Suppressor macrophage treated with lipopolysaccharide for 1 hour (primary cell): ENCODE results near the gene CD2.

Source experiments
- DNase-seq, 3 donors: peaks; one replicate each; pipeline ENCODE4 v3.0.0-alpha.2; 2020 to 2022

CD2 gene

GRCh38 chr1:116754198-116754977 lies at the start of gene CD2:
Gene CD2, plus strand, starts transcription at chr1:116754430. Its CDS starts 63 bp downstream, at chr1:116754493.
- peak; percentile 31 to 42 (median 36) for DNase-seq

DNA sequence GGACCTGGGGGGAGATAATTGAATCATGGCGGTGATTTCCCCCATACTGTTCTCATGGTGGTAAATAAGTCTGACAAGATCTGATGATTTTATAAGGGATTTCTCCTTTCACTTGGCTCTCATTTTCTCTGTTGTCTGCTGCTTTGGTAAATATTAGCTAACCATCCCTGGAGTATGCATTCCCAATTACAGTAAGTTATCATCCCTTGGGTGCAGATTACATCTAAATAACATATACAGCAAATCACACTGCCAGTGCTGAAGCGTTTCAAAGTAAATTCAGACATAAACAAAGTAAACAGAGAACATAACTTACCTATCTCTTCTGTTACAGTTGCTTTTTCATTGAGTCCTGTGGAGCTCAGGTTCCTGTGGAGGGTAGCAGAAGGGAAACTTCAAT lies 48.1 kb upstream of the CD2 start:
- DNase-seq = no peak

DNA sequence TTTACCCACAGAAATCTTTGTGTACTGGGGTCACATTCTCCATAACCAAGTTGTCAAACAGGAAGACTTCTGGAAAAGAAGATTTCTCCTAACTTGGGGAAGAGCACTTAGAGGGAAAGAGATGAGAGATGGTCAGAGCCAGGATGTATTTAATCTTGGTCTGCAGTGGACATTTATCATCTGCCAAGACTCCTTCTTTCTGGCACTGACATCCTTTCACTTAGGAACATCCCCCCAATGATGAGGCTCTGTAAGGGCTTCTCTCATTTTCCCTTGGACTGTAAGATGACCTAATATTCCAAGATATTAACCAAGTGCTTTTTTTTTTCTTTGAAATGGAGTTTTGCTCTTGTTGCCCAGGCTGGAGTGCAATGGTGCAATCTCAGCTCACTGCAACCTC lies 47.4 kb upstream of the CD2 start:
- no peak for DNase-seq

GRCh38 chr1:116708255-116708900 lies 45.9 kb upstream of the CD2 start:
- no peak for DNase-seq

- no peak for DNase-seq
Measured at GRCh38 chr1:116709666-116710167, 44.5 kb upstream of the CD2 start.

DNA sequence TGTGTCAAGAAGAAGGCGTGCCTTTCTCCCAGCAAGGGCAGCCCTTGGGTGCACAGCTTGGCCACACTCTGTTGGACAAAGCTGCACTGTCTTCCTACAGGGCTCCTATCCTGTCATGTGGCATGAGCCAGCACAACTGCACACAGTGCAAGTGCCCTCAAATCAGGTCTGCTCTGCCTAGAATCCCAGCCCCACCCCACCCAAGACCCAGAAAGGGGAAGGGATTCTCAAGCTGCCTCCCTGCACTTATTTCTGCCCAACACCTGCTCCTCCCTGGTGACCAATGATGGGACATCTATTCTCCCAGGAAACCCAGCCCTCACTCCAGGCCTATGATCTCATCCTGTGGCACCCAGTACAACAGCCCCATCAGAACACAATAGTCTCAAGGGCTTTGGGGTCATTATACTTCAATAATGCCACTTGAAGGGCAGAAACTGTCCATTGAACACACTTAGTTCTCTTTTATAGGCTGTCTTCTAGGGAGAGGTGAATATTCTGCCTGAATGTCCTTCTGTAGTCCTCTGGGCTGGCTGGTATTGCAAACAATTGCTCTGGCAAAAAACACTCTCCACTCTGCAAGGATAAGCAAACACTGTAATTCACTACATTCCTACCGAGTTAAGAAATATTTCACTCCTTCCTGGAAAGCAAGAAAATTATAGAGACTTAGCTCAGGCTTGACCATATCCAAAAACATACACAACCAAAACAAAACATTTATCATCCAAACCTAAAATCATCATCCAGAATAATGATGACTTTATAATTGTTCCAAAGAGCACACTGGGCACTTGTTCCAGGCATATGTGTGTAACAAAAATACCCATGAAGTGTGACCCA lies 43.6 kb upstream of the CD2 start:
- no peak for DNase-seq

DNA sequence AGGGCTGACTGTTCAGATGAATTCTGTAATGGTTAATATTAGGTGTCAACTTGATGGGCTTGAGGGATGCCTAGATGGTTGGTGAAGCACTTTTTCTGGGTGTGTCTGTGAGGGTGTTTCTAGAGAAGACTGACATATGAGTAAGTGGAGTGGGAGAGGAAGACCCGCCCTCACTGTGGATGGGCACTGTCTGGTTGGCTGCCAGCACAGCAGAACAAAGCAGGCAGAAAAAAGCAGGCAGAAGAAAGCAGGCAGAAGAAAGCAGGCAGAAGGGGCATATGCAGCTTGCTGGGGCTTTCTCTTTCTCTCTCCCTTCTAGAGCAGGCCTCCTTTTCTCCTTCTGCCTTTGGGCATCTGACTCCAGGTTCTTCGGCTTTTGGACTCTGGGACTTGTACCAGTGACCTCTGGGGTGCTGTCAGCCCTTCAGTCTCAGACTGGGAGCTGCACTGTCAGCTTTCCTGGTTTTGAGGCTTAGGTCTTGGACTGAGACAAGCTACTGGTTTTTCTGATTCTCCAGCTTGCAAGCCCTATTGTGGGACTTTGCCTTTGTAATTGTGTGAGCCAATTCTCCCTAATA lies 42.9 kb upstream of the CD2 start:
- peak in 2 of 3 donors; percentile 15 to 17 for DNase-seq

GRCh38 chr1:116712510-116712909 lies 41.7 kb upstream of the CD2 start:
- peak; percentile 24 to 43 (median 25) for DNase-seq

GRCh38 chr1:116713474-116713873 lies 40.8 kb upstream of the CD2 start:
- no peak for DNase-seq

GRCh38 chr1:116716391-116716790 lies 37.8 kb upstream of the CD2 start:
- no peak for DNase-seq

- no peak for DNase-seq
Measured at GRCh38 chr1:116717318-116717717, 36.9 kb upstream of the CD2 start.

DNA sequence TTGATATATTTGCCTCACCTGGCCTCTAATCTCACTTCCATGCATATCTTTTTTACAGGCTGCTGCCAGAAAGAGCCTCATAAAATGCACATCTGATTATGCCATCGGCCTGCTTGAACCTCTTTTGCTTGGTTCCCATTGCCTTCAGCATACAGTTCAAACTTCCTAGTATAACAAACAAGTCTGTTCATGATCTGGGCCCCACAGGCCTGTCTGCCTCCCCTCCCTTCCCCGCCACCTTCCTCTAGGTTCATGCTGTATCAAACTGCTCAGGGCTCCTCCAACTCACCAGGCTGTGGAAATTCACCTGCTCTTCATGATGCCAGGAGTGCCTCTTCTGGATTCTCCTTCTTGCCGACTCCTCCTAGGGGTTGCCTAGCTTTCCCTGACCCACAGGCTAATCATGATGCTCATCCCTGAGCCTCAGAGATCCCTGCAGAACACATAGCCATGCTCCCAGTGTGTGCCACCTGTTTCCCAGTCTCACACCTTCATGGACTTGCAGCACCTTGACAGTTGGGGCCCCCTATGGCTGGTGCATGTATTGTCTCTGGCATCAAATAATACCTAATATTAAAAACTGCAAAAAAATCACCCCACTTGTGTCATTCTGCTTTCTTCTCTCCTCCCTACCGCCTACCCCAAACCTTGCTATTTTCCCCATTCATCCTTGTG lies 33.7 kb upstream of the CD2 start:
- no peak for DNase-seq

- DNase-seq = no peak
Measured at GRCh38 chr1:116721039-116721405, 33.2 kb upstream of the CD2 start.

- no peak for DNase-seq
Measured at GRCh38 chr1:116721451-116722007, 32.7 kb upstream of the CD2 start.

DNA sequence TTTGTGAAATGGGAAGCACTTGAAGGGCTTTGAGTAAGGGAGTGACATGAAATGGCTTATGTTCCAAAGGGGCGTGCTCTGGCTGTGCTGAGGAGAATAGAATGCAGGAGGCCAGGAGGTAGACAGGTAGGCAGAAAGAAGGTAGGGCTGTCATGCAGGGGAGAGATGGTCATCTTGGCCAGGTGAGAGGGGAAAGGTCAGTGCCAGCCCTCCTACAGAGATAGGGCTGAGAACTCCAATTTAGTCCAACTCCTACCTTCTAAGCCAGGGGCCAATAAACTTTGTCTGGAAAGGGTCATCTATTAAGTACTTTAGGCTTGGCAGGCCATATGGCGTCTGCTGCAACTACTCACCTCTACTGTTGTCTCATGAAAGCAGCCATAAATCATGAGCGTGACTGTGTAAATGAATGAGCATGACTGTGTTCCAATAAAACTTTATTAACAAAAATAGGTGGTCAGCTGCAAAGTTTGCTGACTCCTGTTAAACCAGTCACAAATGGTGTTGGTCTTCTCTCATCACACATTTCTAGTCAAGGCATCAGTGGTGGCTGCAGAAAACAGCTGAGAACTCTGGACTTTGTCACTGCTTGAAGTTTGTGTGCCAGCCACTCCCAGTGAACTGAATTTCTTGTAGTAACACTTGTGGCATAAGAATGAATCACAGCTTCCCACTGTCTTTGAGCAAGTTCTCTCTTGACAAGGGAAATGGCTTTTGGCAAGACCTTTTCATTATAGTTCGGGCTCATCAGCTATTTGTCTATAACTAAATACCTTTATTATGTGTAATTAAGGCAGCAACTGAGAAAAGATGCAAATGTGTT lies 32.0 kb upstream of the CD2 start:
- peak; percentile 56 to 75 (median 68) for DNase-seq

- DNase-seq = peak; percentile 77 to 84 (median 82)
Measured at GRCh38 chr1:116724765-116725375, 29.4 kb upstream of the CD2 start.

DNA sequence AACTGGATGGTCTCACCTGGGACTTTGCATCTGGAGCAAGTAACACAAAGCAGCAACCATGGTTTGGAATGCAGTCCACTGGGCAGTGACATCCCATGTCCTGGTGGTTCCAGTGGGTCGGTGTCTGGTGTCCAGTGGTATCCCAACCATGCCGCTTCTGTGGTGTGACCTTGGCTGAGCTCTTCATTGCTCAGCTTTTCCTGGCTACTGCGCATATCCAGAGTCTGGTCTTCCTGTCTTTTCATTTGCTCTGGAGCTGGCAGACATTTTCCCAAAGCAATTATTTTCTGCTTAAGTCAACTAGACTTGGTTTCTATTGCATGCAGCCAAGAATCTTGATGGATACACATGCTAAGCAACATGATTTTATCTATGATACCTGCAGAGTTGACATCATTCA lies 28.4 kb upstream of the CD2 start:
- no peak for DNase-seq

- DNase-seq = peak; percentile 21 to 66 (median 65)
Measured at GRCh38 chr1:116726872-116727820, 27.1 kb upstream of the CD2 start.

DNA sequence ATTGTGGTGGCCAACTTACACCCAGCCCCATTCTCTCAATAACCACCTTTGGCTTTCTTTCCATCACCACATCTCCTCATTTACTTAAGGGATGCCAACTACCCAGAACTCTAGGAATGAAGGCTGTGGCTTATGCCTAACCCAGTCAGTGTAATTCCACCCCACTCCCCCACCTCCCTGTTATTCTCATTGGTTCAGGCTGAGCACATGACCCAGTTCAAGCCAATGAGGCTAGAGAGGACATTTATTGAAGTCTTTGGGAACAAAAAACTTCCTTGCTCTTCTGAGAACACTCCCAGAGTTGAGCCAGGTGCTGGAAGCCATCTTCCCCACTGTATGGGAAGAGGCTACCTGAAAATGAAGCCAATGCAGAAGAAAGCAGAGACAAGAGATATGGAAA lies 22.8 kb upstream of the CD2 start:
- DNase-seq = no peak
